Motor neuron (in vitro differentiated cells): ENCODE results near the gene LARP1. TPM values are rescaled to one million over a fixed set of nuclear protein-coding genes. Genes with fewer than 3 reads are reported as not detected.
A peak's percentile ranks its signal among the peaks of the same experiment; 100 is the strongest.

Experiments used
- ATAC-seq, 8 experiments: fragments of 200-7000 bp; cut with Tn5 transposase; replicated peaks in 6 of 8; 2 replicates each; pipeline ENCODE4 v1.8.0; 2021; ENCODE audit warnings: mild to moderate bottlenecking in 8 of 8, moderate library complexity in 8 of 8
- H3K27ac ChIP-seq, 2 donors: fragments of 250-450 bp; sonication (Bioruptor Pico); 2 replicates each; pipeline ENCODE4 v1.9.0; 2021; ENCODE audit warnings: antibody characterized with exemption in 2 of 2, mild to moderate bottlenecking in 2 of 2, moderate library complexity in 1 of 2
- H3K4me1 ChIP-seq, 2 donors: fragments of 250-450 bp; sonication (Bioruptor Pico); replicated peaks in 1 of 2; 2 replicates each; pipeline ENCODE4 v1.6.1; 2021; ENCODE audit warnings: antibody characterized with exemption in 2 of 2, mild to moderate bottlenecking in 2 of 2, moderate library complexity in 1 of 2
- H3K4me3 ChIP-seq, 5 donors: fragments of 250-450 bp; sonication (Bioruptor Pico); 2 replicates each; pipeline ENCODE4 v1.9.0; 2021; ENCODE audit warnings: antibody characterized with exemption in 5 of 5, mild to moderate bottlenecking in 5 of 5, moderate library complexity in 4 of 5
- WGBS, 10 experiments: fragments of 450-650 bp; shearing (Covaris generic); methylation state at CpG; one replicate each; pipeline ENCODE4 v1.0.0; 2022; 5-methylcytosine and 5-hydroxymethylcytosine counted together
- in situ Hi-C, 9 experiments: fragments of 400-800 bp; cut with MboI; loops; one replicate each; pipeline ENCODE4 v1.15.0; 2021; ENCODE audit warnings: low sequenced_read_pairs in 9 of 9, low pct_unique_long_range_greater_than_20kb in 2 of 9; ENCODE audit not compliant: unreplicated experiment in 9 of 9
- total RNA-seq, 8 experiments: library from RNA; unstranded; fragments of 300-600 nt; gene quantifications; 2 replicates each; pipeline versions ENCODE4 v1.2.3 to v1.2.4, GENCODE V29; 2022

Gene LARP1
- 100 to 1,000 TPM in 2 of 8 experiments, 10 to 100 TPM in 6; 59.1 to 209 (median 82.6) TPM for total RNA-seq

DNA sequence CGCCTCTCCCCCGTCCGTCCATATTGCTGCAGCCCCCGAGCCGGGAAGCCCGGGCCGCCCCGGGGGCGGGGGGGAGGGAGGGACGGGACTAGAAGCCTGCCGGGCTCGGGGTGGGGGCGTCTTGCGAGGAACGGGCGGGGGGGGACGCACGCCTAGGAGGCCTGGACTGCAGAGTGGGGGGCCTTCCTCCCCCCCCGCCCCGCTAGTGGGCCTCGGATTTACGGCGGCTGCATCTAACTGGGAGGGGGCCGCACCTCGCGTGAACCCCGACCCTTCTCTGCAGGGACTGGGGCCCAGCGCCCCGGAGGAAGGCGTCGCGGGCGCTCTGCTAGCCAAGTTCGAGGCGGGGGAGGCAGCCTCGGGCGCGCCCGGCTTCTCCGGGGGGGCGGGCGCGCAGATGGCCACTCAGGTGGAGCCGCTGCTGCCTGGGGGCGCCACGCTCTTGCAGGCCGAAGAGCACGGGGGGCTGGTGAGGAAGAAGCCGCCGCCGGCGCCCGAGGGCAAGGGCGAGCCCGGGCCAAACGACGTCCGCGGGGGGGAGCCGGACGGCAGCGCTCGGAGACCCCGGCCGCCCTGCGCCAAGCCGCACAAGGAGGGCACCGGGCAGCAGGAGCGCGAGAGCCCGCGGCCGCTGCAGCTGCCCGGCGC is at the start of gene LARP1:
LARP1 (plus strand) TSS at position 17 of the 648 bp plus-strand sequence; CDS start at position 398, 381 bp downstream.
- peak in 3 of 8 experiments; percentile 3 for ATAC-seq
- peak within 1 kb of the TSS; percentile 64 to 90 (median 72) for H3K4me3 ChIP-seq
- H3K27ac ChIP-seq, result peak within 1 kb of the TSS; percentile 94 to 96
- no CpG with 5 or more reads among the region's 75 CpGs for whole genome bisulfite sequencing, 10 experiments
- H3K4me1 ChIP-seq, result peaks cover 21 to 37% of the 10 kb centered on the region in 2 donors
- in situ Hi-C loops, result no loop called here

GRCh38 chr5:154706416-154706815 is 48.8 kb upstream of the LARP1 start:
- H3K27ac ChIP-seq, result no peak overlapping the region
- no peaks in the 10 kb centered on the region for H3K4me1 ChIP-seq
- 36 to 100% (median 100%) methylated on average over 1 of the region's 1 CpG; no CpG with 5 or more reads in 1 of the 10 experiments for WGBS, 10 experiments
- no peak for ATAC-seq
- no peak overlapping the region for H3K4me3 ChIP-seq
- in situ Hi-C loops, result no loop called here

DNA sequence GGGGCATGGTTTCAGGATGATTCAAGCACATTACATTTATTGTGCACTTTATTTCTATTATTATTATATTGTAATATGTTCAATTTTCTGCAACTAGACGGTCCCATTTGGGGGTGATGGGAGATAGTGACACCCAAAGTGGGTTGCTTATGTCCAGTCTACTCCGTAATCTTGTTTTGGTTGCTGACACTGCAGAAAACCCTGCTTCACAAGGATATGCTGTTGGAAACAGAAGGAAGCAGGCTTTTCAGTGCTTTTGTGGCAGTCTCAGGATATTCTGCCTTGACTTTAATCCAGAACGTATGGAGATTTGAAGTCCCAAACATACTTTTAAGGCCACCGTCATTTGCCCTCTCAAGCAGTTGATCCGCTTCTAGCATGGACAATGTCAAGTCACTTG is 47.5 kb upstream of the LARP1 start:
- 82 to 100% (median 100%) methylated on average over 1 to 5 of the region's 5 CpGs; no CpG with 5 or more reads in 3 of the 10 experiments for WGBS, 10 experiments

GRCh38 chr5:154708207-154708606 is 47.0 kb upstream of the LARP1 start:
- no peak overlapping the region for H3K4me3 ChIP-seq
- H3K27ac ChIP-seq, result no peak overlapping the region
- no peak for ATAC-seq
- 39 to 100% (median 78%) methylated on average over 1 to 6 of the region's 6 CpGs for WGBS, 10 experiments
- in situ Hi-C loops, result no loop called here
- H3K4me1 ChIP-seq, result no peaks in the 10 kb centered on the region

More for the DNA sequence above, 47.5 kb upstream of the LARP1 start:
- Histone ChIP-seq H3K4me3 (no peak overlapping the region), H3K27ac (no peak overlapping the region), H3K4me1 (no peaks in the 10 kb centered on the region)
- in situ Hi-C loops, result no loop called here
- ATAC-seq, result no peak

DNA sequence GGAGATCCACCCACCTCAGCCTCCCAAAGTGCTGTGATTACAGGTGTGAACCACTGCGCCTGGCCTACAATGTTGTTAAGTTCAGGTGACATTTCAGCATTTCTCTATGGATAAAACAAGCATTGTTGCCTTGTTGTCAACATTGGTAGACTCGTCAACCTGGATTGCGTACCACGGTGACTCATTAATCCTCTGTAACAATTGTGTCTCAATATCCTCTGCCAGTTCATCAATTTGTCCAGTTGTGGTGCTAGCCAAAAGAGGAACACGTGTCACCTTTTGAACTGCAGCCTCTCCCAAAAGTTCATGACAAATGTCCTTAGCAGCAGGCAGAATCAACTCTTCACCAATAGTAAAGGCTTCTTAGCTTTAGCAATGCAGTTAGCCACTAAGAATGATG is 46.3 kb upstream of the LARP1 start:
- in situ Hi-C loops, result no loop called here
- no peaks in the 10 kb centered on the region for H3K4me1 ChIP-seq
- peak in 1 of 8 experiments; percentile 18 for ATAC-seq
- H3K27ac ChIP-seq, result no peak overlapping the region
- 0 to 100% (median 81%) methylated on average over 1 to 5 of the region's 5 CpGs; no CpG with 5 or more reads in 2 of the 10 experiments for WGBS, 10 experiments
- no peak overlapping the region for H3K4me3 ChIP-seq

GRCh38 chr5:154709368-154710305 is 45.5 kb upstream of the LARP1 start:
- WGBS, 10 experiments, result 30 to 95% (median 85%) methylated on average over 2 to 10 of the region's 15 CpGs
- in situ Hi-C loops, result no loop called here
- no peak for ATAC-seq

GRCh38 chr5:154712518-154713437 is 42.4 kb upstream of the LARP1 start:
- no peak overlapping the region for H3K4me3 ChIP-seq
- no peak overlapping the region for H3K27ac ChIP-seq
- no peaks in the 10 kb centered on the region for H3K4me1 ChIP-seq
- ATAC-seq, result peak in 1 of 8 experiments; percentile 33
- 63 to 100% (median 80%) methylated on average over 1 to 6 of the region's 13 CpGs; no CpG with 5 or more reads in 5 of the 10 experiments for WGBS, 10 experiments
- in situ Hi-C loops, result no loop called here

More at GRCh38 chr5:154709368-154710305, 45.5 kb upstream of the LARP1 start:
- Histone ChIP-seq H3K4me1 (no peaks in the 10 kb centered on the region), H3K4me3 (no peak overlapping the region), H3K27ac (no peak overlapping the region)

- 83 to 100% (median 92%) methylated on average over 1 to 2 of the region's 2 CpGs; no CpG with 5 or more reads in 5 of the 10 experiments for WGBS, 10 experiments
- H3K4me3 ChIP-seq, result no peak overlapping the region
- no peak overlapping the region for H3K27ac ChIP-seq
- H3K4me1 ChIP-seq, result no peaks in the 10 kb centered on the region
- in situ Hi-C loops, result no loop called here
- peak in 2 of 8 experiments; percentile 32 to 33 for ATAC-seq
Observed at GRCh38 chr5:154713615-154714125, 41.5 kb upstream of the LARP1 start.

- 14 to 87% (median 75%) methylated on average over 2 to 9 of the region's 10 CpGs for WGBS, 10 experiments
- in situ Hi-C loops, result no loop called here
- Histone ChIP-seq H3K4me3 (no peak overlapping the region), H3K27ac (no peak overlapping the region), H3K4me1 (no peaks in the 10 kb centered on the region)
- ATAC-seq, result peak in 2 of 8 experiments; percentile 18 to 29
Observed at GRCh38 chr5:154714266-154714986, 40.8 kb upstream of the LARP1 start.

- ATAC-seq, result peak in 4 of 8 experiments; percentile 13 to 44 (median 23)
- H3K4me1 ChIP-seq, result peaks cover 0 to 2% of the 10 kb centered on the region in 2 donors
- H3K4me3 ChIP-seq, result no peak overlapping the region
- in situ Hi-C loops, result no loop called here
- 17 to 100% (median 40%) methylated on average over 1 to 4 of the region's 5 CpGs; no CpG with 5 or more reads in 3 of the 10 experiments for WGBS, 10 experiments
- H3K27ac ChIP-seq, result no peak overlapping the region
Observed at GRCh38 chr5:154721481-154722058, 33.6 kb upstream of the LARP1 start.

GRCh38 chr5:154722097-154722496 is 33.1 kb upstream of the LARP1 start:
- in situ Hi-C loops, result no loop called here
- ATAC-seq, result no peak
- Histone ChIP-seq H3K4me3 (no peak overlapping the region), H3K27ac (no peak overlapping the region), H3K4me1 (peaks cover 0 to 2% of the 10 kb centered on the region in 2 donors)
- 17 to 100% (median 66%) methylated on average over 1 to 4 of the region's 4 CpGs; no CpG with 5 or more reads in 5 of the 10 experiments for WGBS, 10 experiments
